H1 (cell line): ENCODE results near the gene MMP25.

Experiments used
- BCL11A ChIP-seq, 2 experiments: IDR thresholded peaks; one replicate each; pipeline ENCODE4 v1.6.1; 2011; ENCODE audit warnings: low read depth in 2 of 2, low read length in 2 of 2, mild to moderate bottlenecking in 2 of 2
- CTCF ChIP-seq, 3 experiments: IDR thresholded peaks; 1 replicate in 2 of 3; 2 replicates in 1 of 3; pipeline versions ENCODE4 v1.5.1 to v1.6.1; 2011; ENCODE audit warnings: low read length in 3 of 3, mild to moderate bottlenecking in 3 of 3, inconsistent platforms in 2 of 3, low read depth in 1 of 3, moderate library complexity in 1 of 3; ENCODE audit not compliant: insufficient read depth in 1 of 3; ENCODE audit errors: control extremely low read depth in 1 of 3
- GABPA ChIP-seq: IDR thresholded peaks from 2 replicates; pipeline ENCODE4 v1.6.1; 2011; ENCODE audit warnings: mild to moderate bottlenecking, low read length, moderate library complexity, borderline replicate concordance; ENCODE audit not compliant: insufficient read depth
- JUN ChIP-seq: IDR thresholded peaks from 2 replicates; pipeline ENCODE4 v1.6.1; 2011; ENCODE audit warnings: low read depth, mild to moderate bottlenecking, improper control_type of control experiment, low read length
- POLR2A ChIP-seq, 2 experiments: IDR thresholded peaks; 1 replicate in 1 of 2; 2 replicates in 1 of 2; pipeline ENCODE4 v1.6.1; 2011; ENCODE audit warnings: low read depth in 2 of 2, low read length in 2 of 2, mild to moderate bottlenecking in 2 of 2; ENCODE audit errors: control extremely low read depth in 1 of 2
- POLR2AphosphoS5 ChIP-seq: IDR thresholded peaks from 2 replicates; pipeline ENCODE4 v1.6.1; 2011; ENCODE audit warnings: low read depth, low read length
- RFX5 ChIP-seq: IDR thresholded peaks from 2 replicates; pipeline ENCODE4 v1.6.1; 2011; ENCODE audit warnings: low read depth, low read length, improper control_type of control experiment, borderline replicate concordance
- RXRA ChIP-seq: IDR thresholded peaks from 2 replicates; pipeline ENCODE4 v1.6.1; 2011; ENCODE audit warnings: low read depth, mild to moderate bottlenecking, low read length, moderate library complexity; ENCODE audit not compliant: insufficient read depth

DNA sequence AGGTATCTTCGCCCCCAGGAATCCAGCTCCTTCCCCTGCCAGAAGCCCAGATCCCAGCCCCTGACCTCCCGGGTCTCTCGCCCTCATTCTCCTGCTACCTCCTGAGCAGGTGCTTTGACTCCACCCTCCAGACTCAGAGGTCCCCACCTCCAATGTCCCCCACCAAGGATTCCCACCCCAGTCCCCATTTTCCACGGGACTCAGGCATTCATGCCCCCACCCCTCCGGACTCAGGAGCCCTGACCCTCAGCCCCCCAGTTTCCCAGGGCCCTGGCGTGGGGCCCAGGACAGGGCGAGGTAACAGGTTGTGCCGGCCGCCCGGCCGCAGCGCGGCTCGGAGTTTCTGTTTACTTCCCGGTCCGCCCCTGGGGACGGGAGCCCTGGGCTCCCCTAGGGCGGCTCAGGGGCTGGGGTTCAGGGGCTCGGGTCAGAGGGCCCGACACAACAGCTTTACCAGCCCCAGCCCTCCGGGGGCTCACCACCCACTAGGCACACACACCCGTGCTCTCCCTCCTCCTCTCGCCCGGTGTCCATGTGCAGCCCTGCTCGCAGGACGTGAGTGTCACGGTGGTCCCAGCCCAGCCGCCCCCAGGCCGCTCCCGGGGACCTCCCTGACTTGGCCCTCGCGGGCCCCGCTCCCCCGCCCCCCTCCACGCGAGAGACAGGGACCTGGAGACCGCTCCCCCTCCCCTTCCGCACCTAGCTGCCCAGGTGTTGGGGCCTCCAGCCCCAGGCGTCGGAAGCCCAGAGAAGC, 10.2 kb upstream of the MMP25 start:
- no peak for TF ChIP-seq JUN
- no peak for TF ChIP-seq CTCF (IDR thresholded peaks at IDR 0.05; ENCODE audit: control extremely low read depth in 1 of 3, insufficient read depth in 1 of 3, low read depth in 1 of 3, low read length in 3 of 3)
- no peak for TF ChIP-seq BCL11A (IDR thresholded peaks at IDR 0.05; ENCODE audit: low read depth in 2 of 2, low read length in 2 of 2)
- TF ChIP-seq POLR2A (IDR thresholded peaks at IDR 0.05; ENCODE audit: control extremely low read depth in 1 of 2, low read depth in 2 of 2, low read length in 2 of 2) = no peak
- TF ChIP-seq RXRA = no peak
- no peak for TF ChIP-seq POLR2AphosphoS5
- TF ChIP-seq RFX5 = no peak
- TF ChIP-seq GABPA = no peak
